ENCODE data around the gene B4GALT2.
A peak's percentile ranks its signal among the peaks of the same experiment; 100 is the strongest.

The B4GALT2 gene

DNA sequence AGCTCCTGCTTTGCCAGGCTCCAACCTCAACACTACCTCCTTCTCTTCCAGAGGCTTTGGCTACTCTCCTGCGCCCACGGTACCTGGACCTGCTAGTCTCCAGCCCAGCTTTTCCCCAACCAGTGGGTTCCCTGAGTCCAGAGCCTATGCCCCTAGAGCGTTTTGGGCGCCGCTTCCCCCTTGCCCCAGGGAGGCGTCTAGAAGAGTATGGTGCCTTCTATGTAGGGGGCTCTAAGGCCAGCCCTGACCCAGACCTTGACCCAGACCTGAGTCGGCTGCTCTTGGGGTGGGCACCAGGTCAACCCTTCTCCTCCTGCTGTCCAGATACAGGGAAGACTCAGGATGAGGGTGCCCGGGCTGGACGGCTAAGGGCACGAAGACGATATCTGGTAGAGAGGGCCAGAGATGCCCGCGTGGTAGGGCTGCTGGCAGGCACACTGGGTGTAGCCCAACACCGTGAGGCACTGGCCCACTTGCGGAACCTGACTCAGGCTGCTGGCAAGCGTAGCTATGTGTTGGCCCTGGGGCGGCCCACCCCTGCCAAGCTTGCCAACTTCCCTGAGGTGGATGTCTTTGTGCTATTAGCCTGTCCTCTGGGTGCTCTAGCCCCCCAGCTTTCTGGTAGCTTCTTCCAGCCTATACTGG lies 7.6 kb upstream of the B4GALT2 start:
- DNase-seq = no peak

DNA sequence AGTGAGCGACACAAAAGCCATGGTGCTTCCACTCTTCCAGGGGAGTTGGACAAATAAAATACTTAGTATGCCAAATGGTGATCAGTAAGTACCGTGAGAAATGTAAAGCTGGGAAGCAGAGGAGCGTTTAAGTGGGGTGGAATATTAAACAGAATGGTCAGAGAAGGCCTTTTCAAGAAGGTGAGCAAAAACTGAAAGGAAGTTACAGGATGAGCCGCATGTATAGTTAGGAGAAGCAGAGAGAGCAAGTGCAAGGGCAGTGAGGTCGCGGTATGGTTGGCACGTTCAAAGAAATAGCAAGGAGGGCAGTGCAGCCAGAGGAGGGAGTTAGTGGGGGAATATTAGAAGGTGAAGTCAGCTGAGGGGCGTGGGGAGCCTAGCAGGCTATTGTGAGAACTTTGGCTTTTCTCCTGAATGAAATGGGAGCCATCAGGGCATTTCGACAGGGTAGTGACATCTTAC lies 5.0 kb upstream of the B4GALT2 start:
- no peak for DNase-seq

DNA sequence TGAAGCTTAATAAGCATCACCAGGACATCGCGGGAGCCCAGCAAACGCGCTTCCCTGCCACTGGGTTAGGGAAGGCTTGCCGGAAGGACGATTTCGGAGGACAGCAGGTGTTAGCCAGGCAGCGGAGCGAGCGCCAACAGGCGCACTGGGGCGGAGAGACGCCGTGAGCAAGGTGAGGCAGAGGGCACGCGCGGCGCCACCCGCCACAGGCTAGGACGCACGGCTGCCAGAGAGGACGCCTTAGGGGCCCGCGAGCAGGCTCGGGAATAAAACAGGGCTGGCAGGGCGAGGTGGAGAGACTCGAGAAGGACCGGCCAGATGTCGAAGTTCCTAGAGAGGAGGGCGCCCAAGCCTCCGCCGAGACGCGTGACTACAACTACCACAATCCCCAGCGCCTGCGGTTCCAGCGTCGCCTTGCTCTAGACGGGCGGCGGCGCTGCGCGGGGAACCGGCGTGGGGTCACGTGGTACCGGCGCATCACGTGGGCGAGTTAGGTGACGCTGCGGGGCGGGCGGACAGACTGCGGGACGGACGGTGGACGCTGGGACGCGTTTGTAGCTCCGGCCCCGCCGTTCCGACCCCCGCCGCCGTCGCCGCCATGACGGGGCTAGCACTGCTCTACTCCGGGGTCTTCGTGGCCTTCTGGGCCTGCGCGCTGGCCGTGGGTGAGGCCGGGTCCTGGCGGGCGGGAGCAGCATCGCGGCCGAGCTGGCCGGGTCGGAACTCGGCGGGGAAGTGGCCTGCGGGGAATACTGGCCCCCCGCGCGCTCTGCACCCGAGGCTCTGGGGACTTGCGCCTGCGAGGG lies 4.4 kb upstream of the B4GALT2 start, which contains the start of gene ATP6V0B:
ATP6V0B (plus strand) TSS at position 518 of the 806 bp plus-strand sequence; CDS start at position 599, 81 bp downstream.
- DNase-seq = peak; percentile 97

DNA sequence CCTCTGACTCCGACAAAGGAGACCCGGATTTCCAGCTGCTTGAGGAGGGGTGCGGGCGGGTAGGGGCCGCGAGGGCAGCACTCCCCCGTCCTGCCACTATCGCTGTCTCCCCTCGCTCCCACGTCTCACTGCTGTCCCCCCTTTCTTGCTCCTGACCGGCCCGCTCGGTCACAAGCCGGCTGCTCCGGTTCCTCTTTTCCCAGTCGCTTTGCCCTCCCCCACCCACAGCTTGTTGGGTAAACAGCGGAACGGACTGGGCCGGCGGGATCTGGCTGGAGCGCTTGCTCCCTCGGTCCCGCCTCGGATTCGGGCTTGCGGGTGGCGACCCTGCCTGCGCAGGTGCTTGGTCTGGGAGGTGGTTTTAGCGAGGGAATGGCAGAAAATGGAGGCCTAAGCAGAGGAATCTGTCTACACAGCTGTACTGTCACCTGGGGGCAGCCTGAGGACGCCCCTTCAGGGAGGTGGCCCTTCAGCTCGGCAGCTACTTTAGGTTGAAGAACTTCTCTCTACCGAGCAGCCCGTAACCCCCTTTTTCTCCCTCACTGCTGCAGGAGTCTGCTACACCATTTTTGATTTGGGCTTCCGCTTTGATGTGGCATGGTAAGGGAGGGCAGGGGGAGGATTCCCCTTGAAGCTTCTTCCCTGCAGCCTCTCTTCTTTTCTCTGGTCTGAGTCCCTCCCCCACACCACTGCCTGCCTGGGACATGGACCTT lies 3.6 kb upstream of the B4GALT2 start:
- peak; percentile 35 for DNase-seq

DNA sequence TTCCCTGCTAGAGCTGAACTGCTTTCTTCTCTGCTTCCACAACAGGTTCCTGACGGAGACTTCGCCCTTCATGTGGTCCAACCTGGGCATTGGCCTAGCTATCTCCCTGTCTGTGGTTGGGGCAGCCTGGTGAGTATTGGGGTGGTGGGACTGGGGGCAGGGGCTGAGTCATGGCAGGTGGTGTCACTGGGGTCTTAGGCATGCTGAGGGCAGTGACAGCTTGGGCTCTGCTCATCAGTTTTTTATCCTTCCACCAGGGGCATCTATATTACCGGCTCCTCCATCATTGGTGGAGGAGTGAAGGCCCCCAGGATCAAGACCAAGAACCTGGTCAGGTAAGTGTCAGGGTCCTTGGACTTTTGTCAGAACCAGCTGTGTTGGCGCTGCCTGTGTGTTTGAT lies 3.0 kb upstream of the B4GALT2 start:
- DNase-seq = no peak

DNA sequence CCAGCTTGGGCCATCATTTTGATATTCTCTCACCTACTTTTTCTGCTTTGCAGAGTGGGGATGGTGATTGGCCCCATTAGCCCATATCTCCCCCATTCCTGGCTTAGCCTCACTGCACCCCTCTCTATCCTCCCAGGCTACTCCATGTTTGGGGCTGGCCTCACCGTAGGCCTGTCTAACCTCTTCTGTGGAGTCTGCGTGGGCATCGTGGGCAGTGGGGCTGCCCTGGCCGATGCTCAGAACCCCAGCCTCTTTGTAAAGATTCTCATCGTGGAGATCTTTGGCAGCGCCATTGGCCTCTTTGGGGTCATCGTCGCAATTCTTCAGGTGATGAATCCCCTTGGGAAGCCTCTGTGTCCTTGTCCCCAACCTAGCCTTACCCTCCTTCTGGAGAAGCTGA lies 2.1 kb upstream of the B4GALT2 start:
- DNase-seq = no peak

DNA sequence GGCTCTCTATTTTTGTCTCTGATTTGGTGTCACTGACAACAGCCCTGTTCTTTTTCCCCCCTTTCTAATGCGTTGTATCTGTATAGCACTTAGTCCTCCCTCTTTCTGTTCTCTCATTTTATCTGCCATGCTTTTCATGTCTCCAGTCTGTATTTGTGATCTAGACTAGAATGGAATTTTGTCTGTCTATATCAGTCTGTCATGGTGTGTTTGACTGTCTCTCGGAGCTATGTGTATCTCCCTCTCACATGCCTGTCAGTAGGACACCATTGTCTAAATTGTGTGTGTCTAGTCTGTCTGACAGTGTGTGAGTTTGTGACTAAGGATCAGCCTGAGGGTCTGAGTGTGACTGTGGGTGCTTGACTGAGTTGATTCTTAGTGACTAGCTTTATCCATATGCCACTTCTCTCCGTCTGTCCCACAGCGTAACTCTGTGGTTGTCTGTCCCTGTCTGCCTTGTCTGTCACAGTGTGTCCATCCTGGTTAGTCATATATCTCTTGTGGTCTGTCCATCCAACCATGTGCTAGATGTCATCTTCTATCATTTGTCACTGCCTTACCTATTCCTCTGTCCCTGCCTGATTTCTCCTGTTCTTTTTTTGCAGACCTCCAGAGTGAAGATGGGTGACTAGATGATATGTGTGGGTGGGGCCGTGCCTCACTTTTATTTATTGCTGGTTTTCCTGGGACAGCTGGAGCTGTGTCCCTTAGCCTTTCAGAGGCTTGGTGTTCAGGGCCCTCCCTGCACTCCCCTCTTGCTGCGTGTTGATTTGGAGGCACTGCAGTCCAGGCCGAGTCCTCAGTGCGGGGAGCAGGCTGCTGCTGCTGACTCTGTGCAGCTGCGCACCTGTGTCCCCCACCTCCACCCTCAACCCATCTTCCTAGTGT lies 1.4 kb upstream of the B4GALT2 start:
- no peak for DNase-seq

DNA sequence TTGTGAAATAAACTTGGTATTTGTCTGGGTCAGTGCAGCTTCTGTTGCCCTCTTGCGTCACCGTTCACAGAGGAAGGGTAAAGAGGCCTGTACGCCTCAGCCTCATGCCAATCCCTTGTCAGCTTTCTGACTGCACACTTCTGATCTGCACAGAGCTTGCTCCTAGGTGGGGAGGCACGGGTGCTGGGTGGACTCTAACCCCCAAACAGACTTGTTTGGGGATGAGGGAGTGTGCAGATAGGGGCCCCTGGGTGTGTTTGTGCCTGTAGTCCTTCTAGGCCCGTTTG lies 803 bp upstream of the B4GALT2 start:
- DNase-seq = no peak

DNA sequence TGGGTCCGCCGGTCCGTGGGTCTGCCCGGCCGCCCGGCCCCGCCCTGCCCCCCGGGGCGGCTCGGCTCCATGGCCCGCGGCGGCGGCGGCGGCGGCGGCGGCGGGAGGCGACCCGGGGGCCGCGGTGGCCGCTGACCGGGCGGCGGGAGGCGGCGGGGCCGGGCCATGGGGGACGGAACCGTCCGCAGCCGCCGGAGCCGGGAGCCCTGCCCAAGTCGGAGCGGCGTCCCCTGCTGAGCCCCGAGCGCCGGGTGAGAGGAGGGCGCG lies 184 bp downstream of the B4GALT2 start:
- DNase-seq = no peak

DNA sequence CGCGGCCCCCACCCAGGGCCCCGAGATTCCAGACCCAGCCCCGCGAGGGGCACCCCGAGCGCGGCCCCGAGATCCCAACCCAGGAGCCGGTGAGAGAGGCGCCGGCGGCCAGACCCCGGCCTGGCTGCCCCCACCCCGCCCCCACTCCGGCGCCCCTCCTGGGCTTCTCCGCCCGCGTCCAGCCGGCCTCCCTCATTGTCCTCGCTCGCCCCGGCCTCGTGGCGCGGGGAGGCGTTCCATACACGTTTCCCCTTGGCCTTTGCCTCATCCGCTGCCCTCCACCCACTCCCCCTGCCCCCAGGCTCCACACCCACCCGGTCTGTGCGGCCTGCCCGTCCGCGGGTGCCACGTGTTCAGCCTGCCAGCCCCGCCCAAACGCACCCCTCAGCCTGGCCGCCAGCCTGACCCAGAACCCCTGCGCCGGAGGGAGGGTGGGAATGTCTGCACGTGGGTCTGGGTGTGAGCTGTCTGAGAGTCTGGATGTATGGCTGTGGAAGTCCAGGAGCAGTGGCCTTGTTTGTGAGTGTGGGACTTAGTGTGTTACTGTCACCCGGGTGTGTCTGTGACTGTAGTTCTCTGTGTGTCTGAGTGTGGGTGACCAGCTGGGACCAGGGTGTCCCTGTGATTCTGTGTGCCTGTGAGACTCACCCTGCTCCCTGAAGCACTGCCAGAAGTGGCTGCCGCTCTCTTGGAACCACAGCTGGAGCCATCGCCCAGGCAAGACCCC lies 681 bp downstream of the B4GALT2 start:
- DNase-seq = peak; percentile 78

DNA sequence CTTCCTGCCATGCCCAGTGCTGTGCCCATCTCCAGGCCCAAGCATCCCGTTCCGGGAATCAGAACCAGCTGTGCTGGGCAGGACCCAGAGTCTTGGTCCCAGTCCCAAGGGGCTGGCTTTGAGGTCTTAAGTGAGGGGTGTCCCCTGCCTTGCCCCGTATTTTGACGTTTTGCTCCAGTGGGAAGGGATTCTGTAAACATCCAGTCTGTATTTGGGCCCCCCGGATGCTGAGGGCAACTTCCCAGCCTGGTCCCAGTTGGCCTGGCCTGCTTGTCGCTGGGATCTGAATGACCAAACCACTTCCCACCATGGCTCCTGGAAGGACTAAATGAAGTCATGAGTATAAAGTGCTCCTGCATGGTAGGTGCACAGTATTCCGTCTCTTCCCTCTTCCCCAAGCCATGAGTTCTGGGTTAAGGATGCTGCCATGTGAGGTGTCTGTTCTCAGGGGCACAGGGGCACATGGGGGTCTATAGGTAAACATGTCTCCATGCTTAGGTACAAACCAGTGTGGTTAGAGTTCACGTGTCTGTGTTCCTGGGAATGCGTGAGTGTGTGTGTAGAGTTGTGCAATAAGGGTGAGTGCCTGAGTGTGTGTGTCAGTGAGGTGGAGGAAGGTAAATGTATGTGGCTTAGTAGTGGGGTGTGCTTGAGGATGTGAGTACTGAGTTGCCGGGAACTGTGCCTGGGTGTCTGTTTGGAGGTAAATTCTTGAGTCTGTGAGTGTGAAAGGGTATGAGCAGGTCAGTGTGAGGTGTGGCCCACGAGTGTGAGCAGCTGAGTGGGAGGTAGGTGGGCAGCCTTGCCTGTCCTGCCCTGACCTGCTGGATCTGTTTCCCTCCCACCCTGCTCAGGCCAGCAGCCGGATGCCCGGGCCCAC lies 1.5 kb downstream of the B4GALT2 start:
- DNase-seq = no peak

DNA sequence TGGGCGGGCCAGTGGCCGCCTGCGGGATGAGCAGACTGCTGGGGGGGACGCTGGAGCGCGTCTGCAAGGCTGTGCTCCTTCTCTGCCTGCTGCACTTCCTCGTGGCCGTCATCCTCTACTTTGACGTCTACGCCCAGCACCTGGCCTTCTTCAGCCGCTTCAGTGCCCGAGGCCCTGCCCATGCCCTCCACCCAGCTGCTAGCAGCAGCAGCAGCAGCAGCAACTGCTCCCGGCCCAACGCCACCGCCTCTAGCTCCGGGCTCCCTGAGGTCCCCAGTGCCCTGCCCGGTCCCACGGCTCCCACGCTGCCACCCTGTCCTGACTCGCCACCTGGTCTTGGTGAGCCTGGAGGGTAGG lies 2.1 kb downstream of the B4GALT2 start:
- peak; percentile 9 for DNase-seq

DNA sequence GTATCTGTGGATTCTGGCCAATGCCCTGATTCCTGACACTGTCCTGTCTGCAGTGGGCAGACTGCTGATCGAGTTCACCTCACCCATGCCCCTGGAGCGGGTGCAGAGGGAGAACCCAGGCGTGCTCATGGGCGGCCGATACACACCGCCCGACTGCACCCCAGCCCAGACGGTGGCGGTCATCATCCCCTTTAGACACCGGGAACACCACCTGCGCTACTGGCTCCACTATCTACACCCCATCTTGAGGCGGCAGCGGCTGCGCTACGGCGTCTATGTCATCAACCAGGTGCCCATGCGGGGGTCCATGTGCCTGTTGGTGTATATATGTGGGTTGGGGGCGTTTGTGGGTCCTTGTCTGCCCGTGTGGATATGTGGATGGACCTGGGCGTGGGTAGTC lies 2.6 kb downstream of the B4GALT2 start:
- no peak for DNase-seq

DNA sequence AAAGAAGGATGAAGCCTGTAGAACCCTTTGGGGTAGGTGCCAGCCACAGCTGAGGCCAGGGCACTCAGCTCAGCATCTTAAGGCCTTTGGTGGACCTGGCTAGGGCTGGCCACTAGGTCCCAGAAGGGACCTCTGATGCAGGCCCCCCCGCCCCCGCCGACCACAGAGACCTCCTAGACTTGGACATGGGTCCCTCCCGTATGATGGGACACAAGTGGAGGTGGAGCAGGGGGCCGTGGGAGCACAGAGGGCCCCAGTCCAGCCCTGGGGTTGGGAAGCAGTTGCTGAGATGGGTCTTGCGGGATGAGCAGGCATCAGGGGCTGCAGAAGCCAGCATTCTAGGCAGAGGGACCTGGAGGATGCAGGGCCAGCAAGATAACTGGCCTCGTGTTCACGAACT lies 3.2 kb downstream of the B4GALT2 start:
- no peak for DNase-seq

DNA sequence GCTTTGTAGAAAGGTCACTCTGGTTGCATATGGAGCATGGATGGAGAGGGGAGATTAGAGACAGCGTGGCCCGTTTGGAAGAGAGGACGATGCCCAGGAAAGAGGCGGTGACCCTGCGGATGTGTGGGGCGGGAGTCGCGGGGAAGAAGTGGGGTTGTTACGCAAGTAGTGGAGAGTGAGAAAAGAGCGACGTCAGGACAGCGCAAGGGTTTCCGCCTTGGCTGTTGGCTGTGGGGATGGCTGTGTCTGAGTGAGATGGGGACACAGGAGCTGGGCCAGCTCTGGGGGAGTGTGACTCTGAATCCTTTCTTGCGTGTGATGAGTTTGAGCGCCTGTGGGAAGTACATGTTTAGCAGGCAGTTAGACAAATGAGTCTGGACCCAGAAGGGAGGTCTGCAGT lies 3.8 kb downstream of the B4GALT2 start:
- DNase-seq = no peak

DNA sequence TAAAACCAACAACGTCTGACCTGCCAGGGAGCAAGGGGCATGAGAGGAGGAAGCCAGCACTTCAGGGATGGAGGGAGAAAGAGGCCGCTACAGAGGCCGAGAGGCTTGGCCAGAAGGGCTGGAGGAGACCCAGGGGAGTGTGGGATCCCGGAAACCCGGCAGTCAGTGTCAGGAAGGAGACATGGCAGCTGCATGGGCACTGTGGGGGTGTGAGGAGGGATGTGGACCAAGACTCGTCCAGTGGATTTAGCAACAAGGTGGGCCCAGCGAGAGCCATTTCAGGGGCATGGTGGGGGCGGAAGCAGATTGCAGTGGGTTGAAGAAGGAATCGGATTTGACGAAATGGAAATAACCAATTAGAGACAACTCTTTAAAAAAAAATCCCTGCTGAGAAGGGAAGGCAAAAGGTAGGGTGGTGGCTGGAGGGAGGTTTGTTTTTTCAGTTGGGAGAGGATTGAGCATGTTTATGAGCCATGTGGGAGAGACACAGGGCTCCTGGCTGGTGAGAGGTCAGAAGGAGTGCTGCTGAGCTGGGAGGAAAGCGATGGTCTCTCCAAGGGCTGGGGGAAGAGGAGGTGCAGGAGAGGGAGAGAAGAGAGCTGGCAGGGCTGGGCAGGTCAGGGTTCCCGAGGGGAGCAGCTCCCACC lies 4.4 kb downstream of the B4GALT2 start:
- DNase-seq = no peak

DNA sequence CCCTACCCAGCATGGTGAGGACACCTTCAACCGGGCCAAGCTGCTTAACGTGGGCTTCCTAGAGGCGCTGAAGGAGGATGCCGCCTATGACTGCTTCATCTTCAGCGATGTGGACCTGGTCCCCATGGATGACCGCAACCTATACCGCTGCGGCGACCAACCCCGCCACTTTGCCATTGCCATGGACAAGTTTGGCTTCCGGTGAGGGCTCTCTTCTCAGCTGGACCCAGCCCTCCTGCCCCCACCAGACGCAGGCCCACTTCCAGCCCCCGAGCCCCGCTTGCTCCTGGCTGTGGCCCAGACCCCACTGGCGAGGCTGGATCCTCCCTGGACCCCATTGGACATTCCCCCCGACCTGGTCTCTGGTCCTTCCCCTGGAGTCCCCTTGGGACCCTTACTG lies 5.8 kb downstream of the B4GALT2 start:
- DNase-seq = no peak

DNA sequence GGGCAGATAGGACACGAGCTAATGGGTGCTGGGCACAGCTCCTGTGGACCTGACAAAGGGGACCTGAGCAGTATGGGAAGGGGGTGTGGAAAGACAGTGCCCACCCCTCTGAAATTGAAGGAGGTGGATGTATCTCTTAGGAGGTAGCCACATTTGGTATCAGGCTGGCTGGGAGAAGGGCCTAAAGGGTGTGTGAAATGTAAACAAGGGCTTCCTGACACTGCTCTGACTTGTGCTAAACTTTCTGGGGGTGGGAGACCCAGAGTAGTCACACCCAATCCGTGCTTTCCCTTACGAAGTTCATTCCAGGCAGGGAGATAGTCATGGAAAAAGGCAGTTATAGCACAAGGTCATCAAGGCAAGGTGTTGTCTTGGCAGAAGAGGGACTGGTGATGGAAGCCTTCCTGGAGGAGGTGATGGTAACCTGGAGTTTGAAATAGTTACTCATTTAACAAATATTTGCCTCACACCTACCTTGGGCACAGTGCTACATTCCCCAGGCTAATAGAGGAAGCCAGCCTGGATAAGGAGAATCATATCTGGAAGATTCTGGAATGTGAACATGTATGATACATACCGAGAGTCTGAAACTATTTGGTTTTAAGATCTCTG lies 7.1 kb downstream of the B4GALT2 start:
- no peak for DNase-seq

DNA sequence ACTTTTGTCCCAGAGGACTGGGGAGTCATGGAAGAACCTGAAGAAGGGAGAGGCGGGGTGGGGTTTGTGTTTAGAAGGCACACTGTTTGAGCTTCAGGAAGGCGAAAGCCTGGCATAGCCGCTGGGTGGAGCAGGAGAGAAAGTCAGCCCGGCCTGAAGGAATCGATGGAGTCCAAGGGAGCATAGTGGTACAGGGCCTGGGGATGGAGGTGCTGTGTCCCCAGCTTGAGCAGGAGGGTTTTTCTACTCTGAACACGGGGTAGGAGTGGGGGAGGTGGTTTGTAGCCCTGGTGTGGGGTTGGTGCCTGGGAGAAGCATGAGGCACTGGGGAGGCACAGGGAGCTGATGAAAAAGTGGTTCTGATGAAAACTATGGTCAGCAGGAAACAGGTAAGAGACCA lies 7.7 kb downstream of the B4GALT2 start:
- DNase-seq = no peak

DNA sequence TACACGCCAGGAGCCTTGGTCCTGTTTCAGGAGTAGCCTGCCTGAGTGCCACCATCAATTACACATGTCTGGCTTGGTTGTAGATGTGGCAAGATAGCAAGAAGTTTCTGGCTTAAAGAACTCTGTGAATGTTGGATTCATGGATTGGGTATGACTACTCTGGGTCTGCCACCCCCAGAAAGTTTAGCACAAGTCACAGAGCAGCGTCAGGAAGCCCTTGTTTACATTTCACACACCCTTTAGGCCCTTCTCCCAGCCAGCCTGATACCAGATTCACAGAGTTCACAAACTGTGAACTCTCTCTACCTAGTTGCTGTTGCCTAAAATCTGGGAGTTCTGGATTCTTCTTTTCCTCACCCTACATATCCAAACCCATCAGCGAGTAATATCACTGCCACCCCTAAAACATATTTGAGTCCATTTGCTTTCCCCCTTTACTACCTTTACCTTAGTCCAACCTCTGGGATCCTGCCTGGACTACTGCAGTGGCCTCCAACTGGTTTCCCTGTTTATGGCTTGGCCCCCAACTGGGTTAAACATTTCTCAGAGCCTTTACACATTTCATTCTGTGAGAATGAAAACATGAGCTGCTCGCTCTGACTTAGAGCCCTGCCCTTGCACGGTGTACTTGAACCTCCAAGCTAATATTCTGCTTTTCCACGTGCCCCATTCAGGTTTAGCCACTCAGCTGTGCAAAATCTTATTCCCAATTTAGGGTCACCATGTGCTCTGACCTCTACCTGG lies 8.3 kb downstream of the B4GALT2 start:
- DNase-seq = no peak

Data from eye (tissue), 1 donor.